Liver (tissue), 9 donors: ENCODE measurements around the gene ATXN1. TPM values are rescaled to one million over a fixed set of nuclear protein-coding genes. Genes with fewer than 3 reads are reported as not detected.

Source experiments
- DNase-seq: peaks from one replicate; pipeline ENCODE4 v3.0.0-alpha.2; 2017; ENCODE audit warnings: low spot score
- H3K27ac ChIP-seq, 2 donors: one replicate each; pipeline ENCODE4 v1.7.0; 2013; ENCODE audit warnings: inconsistent platforms in 2 of 2, low read length in 2 of 2, control low read depth in 1 of 2, low read depth in 1 of 2, mild to moderate bottlenecking in 1 of 2
- H3K27me3 ChIP-seq, 4 donors: one replicate each; pipeline versions ENCODE4 v1.6.1 to v1.7.0; 2013; ENCODE audit warnings: low read length in 3 of 4, inconsistent platforms in 1 of 4, mild to moderate bottlenecking in 1 of 4, moderate library complexity in 1 of 4; ENCODE audit not compliant: control insufficient read depth in 4 of 4, insufficient read depth in 4 of 4
- H3K36me3 ChIP-seq, 4 donors: one replicate each; pipeline versions ENCODE4 v1.6.1 to v1.7.0; 2013; ENCODE audit warnings: low read length in 3 of 4, mild to moderate bottlenecking in 3 of 4, low read depth in 1 of 4, moderate library complexity in 1 of 4; ENCODE audit not compliant: control insufficient read depth in 4 of 4, insufficient read depth in 3 of 4
- H3K4me1 ChIP-seq, 4 donors: one replicate each; pipeline versions ENCODE4 v1.6.1 to v1.7.0; 2013; ENCODE audit warnings: low read length in 3 of 4, mild to moderate bottlenecking in 3 of 4, moderate library complexity in 1 of 4; ENCODE audit not compliant: control insufficient read depth in 4 of 4, insufficient read depth in 4 of 4
- H3K4me3 ChIP-seq, 3 donors: one replicate each; pipeline versions ENCODE4 v1.6.1 to v1.7.0; 2013; ENCODE audit warnings: low read length in 3 of 3, control low read depth in 1 of 3, low read depth in 1 of 3, mild to moderate bottlenecking in 1 of 3
- H3K9ac ChIP-seq, 2 donors: one replicate each; pipeline ENCODE4 v1.7.0; 2013; ENCODE audit warnings: low read length in 2 of 2, mild to moderate bottlenecking in 2 of 2, moderate library complexity in 2 of 2, control low read depth in 1 of 2, low read depth in 1 of 2
- H3K9me3 ChIP-seq, 4 donors: one replicate each; pipeline versions ENCODE4 v1.6.1 to v1.7.0; 2013; ENCODE audit warnings: low read length in 3 of 4; ENCODE audit not compliant: control insufficient read depth in 4 of 4
- ATF3 ChIP-seq: IDR thresholded peaks from 2 replicates; pipeline ENCODE4 v1.6.1; 2016; ENCODE audit warnings: antibody characterized with exemption
- CTCF ChIP-seq: fragments of 150-350 bp; IDR thresholded peaks from 2 replicates; pipeline ENCODE4 v1.5.1; 2017; ENCODE audit warnings: improper control_type of control experiment, low read depth, low read length; ENCODE audit not compliant: missing input control
- EGR1 ChIP-seq, 2 donors: IDR thresholded peaks; 2 replicates each; pipeline ENCODE4 v1.6.1; 2016 to 2018; ENCODE audit warnings: antibody characterized with exemption in 2 of 2, low read depth in 2 of 2
- FOXA1 ChIP-seq: IDR thresholded peaks from 2 replicates; pipeline ENCODE4 v1.6.1; 2016; ENCODE audit warnings: antibody characterized with exemption
- FOXA2 ChIP-seq: IDR thresholded peaks from 2 replicates; pipeline ENCODE4 v1.6.1; 2016; ENCODE audit warnings: antibody characterized with exemption
- GABPA ChIP-seq, 2 donors: IDR thresholded peaks in 1 of 2; conservative IDR thresholded peaks in 1 of 2; 2 replicates each; pipeline ENCODE4 v1.6.1; 2016; ENCODE audit warnings: antibody characterized with exemption in 2 of 2, mild to moderate bottlenecking in 1 of 2, moderate library complexity in 1 of 2
- HNF4A ChIP-seq, 2 donors: conservative IDR thresholded peaks; 2 replicates each; pipeline ENCODE4 v1.6.1; 2016; ENCODE audit warnings: antibody characterized with exemption in 2 of 2, mild to moderate bottlenecking in 2 of 2
- HNF4G ChIP-seq: IDR thresholded peaks from 2 replicates; pipeline ENCODE4 v1.6.1; 2016; ENCODE audit warnings: antibody characterized with exemption
- JUND ChIP-seq, 2 donors: IDR thresholded peaks; 2 replicates each; pipeline ENCODE4 v1.6.1; 2016; ENCODE audit warnings: antibody characterized with exemption in 2 of 2
- MAX ChIP-seq: IDR thresholded peaks from 2 replicates; pipeline ENCODE4 v1.6.1; 2016; ENCODE audit warnings: antibody characterized with exemption
- NR2F2 ChIP-seq: IDR thresholded peaks from 2 replicates; pipeline ENCODE4 v1.6.1; 2016; ENCODE audit warnings: antibody characterized with exemption
- RAD21 ChIP-seq, 2 donors: IDR thresholded peaks; 2 replicates each; pipeline ENCODE4 v1.6.1; 2016; ENCODE audit warnings: antibody characterized with exemption in 2 of 2, mild to moderate bottlenecking in 2 of 2
- REST ChIP-seq: IDR thresholded peaks from 2 replicates; pipeline ENCODE4 v1.6.1; 2016; ENCODE audit warnings: antibody characterized with exemption, mild to moderate bottlenecking
- SP1 ChIP-seq: IDR thresholded peaks from 2 replicates; pipeline ENCODE4 v1.6.1; 2018; ENCODE audit warnings: antibody characterized with exemption, mild to moderate bottlenecking
- TAF1 ChIP-seq: conservative IDR thresholded peaks from 2 replicates; pipeline ENCODE4 v1.6.1; 2016; ENCODE audit warnings: antibody characterized with exemption, mild to moderate bottlenecking
- YY1 ChIP-seq: IDR thresholded peaks from 2 replicates; pipeline ENCODE4 v1.6.1; 2016; ENCODE audit warnings: antibody characterized with exemption, mild to moderate bottlenecking
- ZBTB33 ChIP-seq: IDR thresholded peaks from 2 replicates; pipeline ENCODE4 v1.6.1; 2016; ENCODE audit warnings: antibody characterized with exemption
- WGBS: extraction: QIAGEN DNeasy Blood & Tissue Kit; methylation state at CpG from one replicate; pipeline ENCODE4 v1.1.7; 2013; 5-methylcytosine and 5-hydroxymethylcytosine counted together
- polyA plus RNA-seq, 2 donors: library from polyadenylated mRNA; stranded (reverse) in 1 of 2; unstranded in 1 of 2; fragments of 200-250 nt in 1 of 2; fragments of >200 nt in 1 of 2; fragmentation: Nextera tagmentation in 1 of 2; extraction: Ambion mirVana in 1 of 2; gene quantifications; one replicate each; pipeline versions ENCODE4 v1.2.1 to v1.2.3, GENCODE V29; 2013 to 2015
- total RNA-seq, 2 donors: library from RNA; depleted of rRNA; stranded (reverse); fragments of >200 nt; gene quantifications; one replicate each; pipeline ENCODE4 v1.2.3, GENCODE V29; 2014
- donor health status: healthy.
- donor health status: healthy.
- donor health status: healthy.
- donor health status: healthy.
- donor health status: healthy.

Gene ATXN1
- total and polyA plus RNA-seq, 4 donors = 4.3 to 29.7 (median 8.2) TPM

GRCh38 chr6:16665182-16665581, 96.1 kb downstream of the ATXN1 start:
- no peaks in the 10 kb centered on the region for H3K36me3 ChIP-seq
- 97% methylated on average over 1 of the region's 1 CpG for WGBS
- peaks cover 3 to 5% (median 4%) of the 10 kb centered on the region in 4 donors for H3K4me1 ChIP-seq
- no peak overlapping the region for H3K4me3 ChIP-seq
- H3K27ac ChIP-seq = no peak overlapping the region
- TF ChIP-seq TAF1 (no peak), FOXA1 (no peak), SP1 (no peak), YY1 (no peak), HNF4G (no peak), REST (no peak), NR2F2 (no peak), RAD21 (IDR thresholded peaks at IDR 0.05) (no peak), EGR1 (IDR thresholded peaks at IDR 0.05; ENCODE audit: low read depth in 2 of 2) (no peak)
- DNase-seq = no peak
- H3K9ac ChIP-seq = no peak overlapping the region
- peaks cover 0 to 2% (median 0%) of the 10 kb centered on the region in 4 donors for H3K9me3 ChIP-seq
- no peaks in the 10 kb centered on the region for H3K27me3 ChIP-seq

GRCh38 chr6:16663901-16664300, 97.4 kb downstream of the ATXN1 start:
- TF ChIP-seq ATF3 = no peak
- TF ChIP-seq REST = no peak
- no peak for TF ChIP-seq HNF4G
- TF ChIP-seq CTCF = no peak
- no peak for TF ChIP-seq FOXA2
- TF ChIP-seq MAX = no peak
- TF ChIP-seq RAD21 (IDR thresholded peaks at IDR 0.05) = no peak
- no peak for TF ChIP-seq GABPA (IDR thresholded peaks at IDR 0.05 in 1 of 2, conservative IDR thresholded peaks at IDR 0.05 in 1 of 2)
- TF ChIP-seq JUND (IDR thresholded peaks at IDR 0.05) = no peak
- no peak for TF ChIP-seq YY1
- TF ChIP-seq EGR1 (IDR thresholded peaks at IDR 0.05; ENCODE audit: low read depth in 2 of 2) = no peak
- TF ChIP-seq ZBTB33 = no peak
- TF ChIP-seq SP1 = no peak
- TF ChIP-seq HNF4A (conservative IDR thresholded peaks at IDR 0.05) = no peak
- no peak for TF ChIP-seq NR2F2
- no peak for TF ChIP-seq TAF1
- Histone ChIP-seq H3K9me3 (peaks cover 0 to 2% (median 0%) of the 10 kb centered on the region in 4 donors), H3K4me3 (no peak overlapping the region), H3K27ac (no peak overlapping the region), H3K27me3 (no peaks in the 10 kb centered on the region), H3K36me3 (no peaks in the 10 kb centered on the region), H3K9ac (no peak overlapping the region), H3K4me1 (peaks cover 0 to 8% (median 2%) of the 10 kb centered on the region in 4 donors)
- DNase-seq = no peak
- WGBS = 99% methylated on average over 1 of the region's 1 CpG
